Common myeloid progenitor, CD34-positive (primary cell): ENCODE data around the gene DCAF10.
A peak's percentile ranks its signal among the peaks of the same experiment; 100 is the strongest.

Experiments used
- CTCF ChIA-PET: fragments of 350-600 bp; sonication (Branson Sonifier 250); formaldehyde crosslinking; loops from one replicate; lab custom pipeline; 2021; ENCODE audit warnings: antibody characterized with exemption; lab: Charles Lee
- POLR2A ChIA-PET: fragments of 350-600 bp; sonication (Branson Sonifier 250); formaldehyde crosslinking; loops from one replicate; lab custom pipeline; 2021; ENCODE audit warnings: antibody characterized with exemption; lab: Charles Lee
- DNase-seq, 3 donors: peaks; one replicate each; pipeline versions ENCODE4 v3.0.0 to v3.0.0-alpha.2; 2013
- H3K27ac ChIP-seq, 2 experiments: 1 replicate in 1 of 2; 2 replicates in 1 of 2; pipeline ENCODE4 v1.7.0; 2013; ENCODE audit warnings: inconsistent platforms in 2 of 2, low read length in 2 of 2, mild to moderate bottlenecking in 2 of 2, low read depth in 1 of 2, moderate library complexity in 1 of 2; ENCODE audit not compliant: severe bottlenecking in 2 of 2, insufficient read depth in 1 of 2, poor library complexity in 1 of 2
- H3K27me3 ChIP-seq, 5 experiments: replicated peaks in 2 of 5; 1 replicate in 3 of 5; 2 replicates in 2 of 5; pipeline versions ENCODE4 v1.6.1 to v1.7.0; 2013; ENCODE audit warnings: low read length in 4 of 5, mild to moderate bottlenecking in 2 of 5, moderate library complexity in 2 of 5, inconsistent platforms in 1 of 5; ENCODE audit not compliant: insufficient read depth in 5 of 5, control insufficient read depth in 4 of 5
- H3K36me3 ChIP-seq, 4 experiments: 1 replicate in 2 of 4; 2 replicates in 2 of 4; pipeline versions ENCODE4 v1.6.1 to v1.7.0; 2013; ENCODE audit warnings: low read length in 3 of 4, control low read depth in 1 of 4, mild to moderate bottlenecking in 1 of 4; ENCODE audit not compliant: control insufficient read depth in 4 of 4, insufficient read depth in 4 of 4
- H3K4me1 ChIP-seq, 4 experiments: 1 replicate in 3 of 4; 2 replicates in 1 of 4; pipeline versions ENCODE4 v1.6.1 to v1.7.1; 2013; ENCODE audit warnings: low read length in 3 of 4, mild to moderate bottlenecking in 3 of 4, control low read depth in 1 of 4, inconsistent platforms in 1 of 4, moderate library complexity in 1 of 4; ENCODE audit not compliant: control insufficient read depth in 4 of 4, insufficient read depth in 4 of 4; ENCODE audit errors: control extremely low read depth in 1 of 4
- H3K4me3 ChIP-seq, 7 experiments: 1 replicate in 4 of 7; 2 replicates in 3 of 7; pipeline versions ENCODE4 v1.5.1 to v1.7.0; 2013; ENCODE audit warnings: mild to moderate bottlenecking in 7 of 7, low read length in 6 of 7, moderate library complexity in 6 of 7, inconsistent platforms in 2 of 7, low read depth in 2 of 7, control low read depth in 1 of 7; ENCODE audit not compliant: insufficient read depth in 4 of 7, control insufficient read depth in 1 of 7; ENCODE audit errors: extremely low read depth in 1 of 7
- H3K9me3 ChIP-seq, 5 experiments: 1 replicate in 4 of 5; 2 replicates in 1 of 5; pipeline versions ENCODE4 v1.6.1 to v1.7.1; 2013; ENCODE audit warnings: low read length in 4 of 5, mild to moderate bottlenecking in 2 of 5, inconsistent platforms in 1 of 5, low read depth in 1 of 5, moderate library complexity in 1 of 5; ENCODE audit not compliant: control insufficient read depth in 4 of 5, insufficient read depth in 2 of 5; ENCODE audit errors: control extremely low read depth in 1 of 5
- WGBS: methylation state at CpG from one replicate; pipeline ENCODE4 v1.1.5; 2013; ENCODE audit not compliant: insufficient coverage; 5-methylcytosine and 5-hydroxymethylcytosine counted together

The DCAF10 gene

DNA sequence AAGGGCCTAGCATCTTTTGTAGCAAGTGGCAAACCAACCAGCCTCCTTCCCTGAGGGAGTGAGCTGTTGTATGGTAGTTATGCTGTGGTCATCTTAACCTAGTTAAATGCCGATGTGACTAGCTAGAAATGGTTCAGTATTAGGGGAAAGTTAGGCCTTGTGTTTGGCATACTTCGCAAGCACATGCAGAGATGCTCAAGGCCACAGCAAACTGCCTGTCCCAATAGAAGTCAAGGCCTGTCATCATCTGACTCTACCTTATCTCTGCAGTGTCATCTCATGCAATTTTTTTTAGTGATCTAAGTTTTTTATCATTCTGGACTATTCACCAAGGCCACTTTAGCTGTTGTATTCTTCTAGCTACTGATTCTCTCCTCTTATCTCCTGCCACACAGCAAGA is 10.5 kb upstream of the DCAF10 start:
- DNase-seq: no peak
- H3K36me3 ChIP-seq: no peaks in the 10 kb centered on the region
- ChIA-PET CTCF (no interaction called here), POLR2A (no interaction called here)
- no peaks in the 10 kb centered on the region for H3K9me3 ChIP-seq
- no peak overlapping the region for H3K4me3 ChIP-seq
- H3K27ac ChIP-seq: no peak overlapping the region
- H3K4me1 ChIP-seq: peaks cover 0 to 7% (median 6%) of the 10 kb centered on the region in 4 experiments
- peaks cover 0 to 2% (median 0%) of the 10 kb centered on the region in 5 experiments for H3K27me3 ChIP-seq
- WGBS: 100% methylated on average over 1 of the region's 2 CpGs

DNA sequence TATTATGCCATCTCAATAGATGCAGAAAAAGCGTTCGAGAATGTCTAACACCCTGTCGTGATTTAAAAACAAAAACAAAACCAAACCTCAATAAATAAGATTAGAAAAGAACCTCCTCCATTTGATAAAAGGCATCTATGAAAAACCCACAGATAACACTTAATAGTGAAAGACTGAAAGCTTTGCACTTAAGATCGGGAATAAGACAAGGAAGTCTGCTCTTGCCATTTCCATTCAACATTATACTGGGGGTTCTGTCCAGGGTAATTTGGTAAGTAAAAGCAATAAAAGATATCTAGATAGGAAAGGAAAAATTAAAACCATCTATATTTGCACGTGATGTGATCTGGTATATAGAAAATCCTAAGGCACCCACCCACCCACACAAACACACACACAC is 8.5 kb upstream of the DCAF10 start:
- H3K4me3 ChIP-seq: no peak overlapping the region
- POLR2A ChIA-PET: no interaction called here
- no peak for DNase-seq
- H3K27me3 ChIP-seq: peaks cover 0 to 2% (median 0%) of the 10 kb centered on the region in 5 experiments
- WGBS: no CpG with 5 or more reads among the region's 5 CpGs
- no peaks in the 10 kb centered on the region for H3K9me3 ChIP-seq
- CTCF ChIA-PET: no interaction called here
- H3K27ac ChIP-seq: no peak overlapping the region
- H3K4me1 ChIP-seq: peaks cover 0 to 6% (median 3%) of the 10 kb centered on the region in 4 experiments
- H3K36me3 ChIP-seq: no peaks in the 10 kb centered on the region

DNA sequence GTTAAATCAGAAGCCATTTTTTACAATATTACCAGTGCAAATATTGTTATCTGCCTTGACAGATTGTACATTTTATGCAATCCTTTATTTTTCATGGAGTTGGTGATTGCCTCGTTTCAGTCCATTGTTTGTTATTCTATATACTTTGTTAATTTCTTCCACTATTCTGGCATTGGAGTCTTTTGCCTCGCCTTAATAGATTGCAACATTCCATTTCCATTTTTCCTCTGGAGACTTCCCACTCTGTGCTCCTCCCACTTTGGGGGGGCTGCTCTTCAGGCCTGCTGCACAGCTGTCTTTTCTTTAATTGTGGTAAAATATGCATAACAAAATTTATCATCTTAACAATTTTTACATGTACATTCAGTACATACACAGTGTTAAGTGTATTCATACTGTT is 4.4 kb upstream of the DCAF10 start:
- no CpG with 5 or more reads among the region's 2 CpGs for WGBS
- Histone ChIP-seq H3K4me3 (no peak overlapping the region), H3K27ac (no peak overlapping the region), H3K36me3 (no peaks in the 10 kb centered on the region), H3K27me3 (no peaks in the 10 kb centered on the region), H3K4me1 (peaks cover under 1 to 12% (median 6%) of the 10 kb centered on the region in 4 experiments), H3K9me3 (no peaks in the 10 kb centered on the region)
- no peak for DNase-seq
- ChIA-PET POLR2A (no interaction called here), CTCF (interaction anchor here (1.5 to 1.6 kb wide), 2 partner anchors 12 to 17 kb away, joined by 3 to 5 read pairs; partner anchors contain the start of gene EXOSC3)

DNA sequence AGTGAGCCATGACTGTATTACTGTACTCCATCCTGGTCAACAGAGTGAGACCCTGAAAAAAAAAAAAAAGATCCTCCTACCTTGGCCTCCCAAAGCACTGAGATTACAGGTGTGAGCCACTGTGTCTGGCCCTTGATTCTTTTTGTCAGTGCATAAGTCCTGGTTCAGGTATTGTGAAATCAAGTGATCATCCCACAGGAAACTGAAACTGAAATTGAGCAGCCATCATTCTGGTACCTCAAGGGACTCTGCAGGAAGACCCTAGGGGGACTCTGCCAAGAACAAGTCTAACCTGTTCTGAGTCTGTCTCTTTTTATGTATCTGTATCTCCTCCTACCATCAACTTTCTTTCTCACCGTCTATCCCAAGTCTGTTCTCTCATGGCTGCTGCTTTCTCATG is 1.9 kb upstream of the DCAF10 start:
- H3K9me3 ChIP-seq: no peaks in the 10 kb centered on the region
- POLR2A ChIA-PET: no interaction called here
- H3K27ac ChIP-seq: no peak overlapping the region
- H3K4me1 ChIP-seq: peaks cover 15 to 29% (median 21%) of the 10 kb centered on the region in 4 experiments
- CTCF ChIA-PET: no interaction called here
- no peaks in the 10 kb centered on the region for H3K27me3 ChIP-seq
- no peak overlapping the region for H3K4me3 ChIP-seq
- no peak for DNase-seq
- no peaks in the 10 kb centered on the region for H3K36me3 ChIP-seq
- 90% methylated on average over 1 of the region's 1 CpG for WGBS

DNA sequence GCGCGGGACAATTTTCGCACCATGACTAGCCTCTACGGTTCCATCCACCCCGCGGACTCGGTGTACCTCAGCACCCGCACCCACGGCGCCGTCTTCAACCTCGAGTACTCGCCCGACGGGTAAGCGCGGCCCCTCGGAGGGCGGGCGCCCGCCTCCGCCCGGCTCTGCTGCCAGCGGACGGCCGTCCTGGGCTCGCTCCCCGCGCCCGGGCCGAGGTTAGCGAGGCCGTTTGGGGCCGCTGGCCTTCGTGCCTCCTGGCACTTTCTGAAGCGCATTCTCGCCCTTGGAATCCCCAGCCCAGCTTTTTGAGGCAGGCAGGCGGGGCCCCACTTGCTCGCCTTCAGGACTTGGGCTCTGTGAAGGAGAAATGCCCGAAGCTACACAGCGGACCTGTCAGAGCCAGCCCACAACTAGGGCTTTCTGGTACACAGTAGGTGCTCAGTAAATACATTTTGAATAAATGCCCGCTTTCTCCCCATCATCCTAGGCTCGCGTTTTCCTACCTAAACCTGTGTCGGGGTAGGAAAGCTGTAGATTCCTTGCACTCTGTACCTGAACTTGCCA is 772 bp downstream of the DCAF10 start:
- peaks cover 0 to under 1% (median 0%) of the 10 kb centered on the region in 4 experiments for H3K36me3 ChIP-seq
- no peaks in the 10 kb centered on the region for H3K27me3 ChIP-seq
- no peaks in the 10 kb centered on the region for H3K9me3 ChIP-seq
- peak overlapping the region; percentile 71 to 98 (median 89) for H3K4me3 ChIP-seq
- DNase-seq: peak in 2 of 3 donors; percentile 11 to 17
- peaks cover 15 to 23% (median 18%) of the 10 kb centered on the region in 4 experiments for H3K4me1 ChIP-seq
- WGBS: 3% methylated on average over 38 of the region's 45 CpGs
- ChIA-PET CTCF (interaction anchor here (0.9 to 1.5 kb wide), 2 partner anchors 16 to 25 kb away, joined by 3 to 4 read pairs; partner anchors contain the start of gene EXOSC3), POLR2A (interaction anchor here (1.4 kb wide), 1 partner anchor 17 kb away, joined by 7 read pairs; the partner anchor contains the start of gene EXOSC3)
- H3K27ac ChIP-seq: peak overlapping the region; percentile 70 to 87

DNA sequence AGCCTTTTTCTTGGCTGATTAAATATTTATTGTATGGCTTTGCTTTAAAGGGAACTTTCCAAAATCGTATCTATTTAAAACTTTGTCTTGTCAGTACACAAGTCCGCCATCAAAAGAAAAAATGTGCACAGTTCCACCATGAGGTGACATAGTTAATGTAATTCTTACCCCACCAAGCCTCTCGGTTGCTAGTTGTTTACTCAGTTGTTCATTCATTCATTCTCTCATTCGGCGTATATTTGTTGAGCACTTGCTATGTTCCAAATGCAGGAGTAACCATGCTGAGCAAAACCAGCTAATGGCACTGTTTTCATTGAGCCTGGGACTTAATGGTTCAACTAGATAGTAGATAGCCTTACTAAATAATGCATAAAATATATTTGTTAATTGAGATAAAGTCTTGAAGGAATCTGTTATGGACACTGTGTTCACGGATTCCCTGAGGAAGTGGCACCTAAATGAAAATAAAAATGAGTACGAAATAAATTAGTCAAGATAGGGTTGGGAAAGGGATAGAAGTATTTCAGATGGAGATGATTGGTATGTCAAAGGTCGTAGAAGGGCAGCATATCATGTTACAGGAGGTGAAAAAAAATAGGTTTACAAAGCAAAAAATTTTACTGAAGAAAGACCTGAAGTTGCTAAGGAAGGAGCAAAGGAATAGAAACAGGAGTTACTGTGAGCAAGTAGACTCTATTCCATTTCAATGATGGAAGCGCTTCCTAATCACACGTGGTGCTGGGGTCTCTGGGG is 1.5 kb downstream of the DCAF10 start:
- Histone ChIP-seq H3K9me3 (no peaks in the 10 kb centered on the region), H3K27ac (peak overlapping the region in 1 of 2 experiments; percentile 87), H3K4me3 (peak overlapping the region in 6 of 7 experiments; percentile 82 to 98 (median 90)), H3K27me3 (no peaks in the 10 kb centered on the region), H3K36me3 (peaks cover 0 to 3% (median 0%) of the 10 kb centered on the region in 4 experiments), H3K4me1 (peaks cover 15 to 22% (median 18%) of the 10 kb centered on the region in 4 experiments)
- 94% methylated on average over 9 of the region's 10 CpGs for WGBS
- DNase-seq: peak in 1 of 3 donors; percentile 9
- CTCF ChIA-PET: no interaction called here
- POLR2A ChIA-PET: no interaction called here

DNA sequence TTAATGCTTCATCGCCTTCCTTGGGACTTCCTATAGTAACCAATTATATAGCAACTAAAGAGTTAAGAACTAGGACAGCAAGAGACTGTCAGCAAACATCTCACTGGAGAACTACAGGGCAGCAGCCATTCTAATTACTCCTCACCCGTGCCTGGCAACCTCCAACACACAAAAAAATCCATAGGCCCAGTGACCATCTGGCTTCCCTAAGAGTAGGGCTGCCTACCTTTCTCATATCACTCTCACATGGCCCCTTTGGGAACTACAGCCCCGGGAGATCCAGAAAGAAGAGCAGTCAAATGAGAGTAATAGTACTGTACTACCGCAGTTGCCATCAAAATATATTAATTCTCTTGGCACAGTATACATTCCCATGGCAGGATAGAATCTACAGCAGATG is 5.7 kb downstream of the DCAF10 start:
- no peak overlapping the region for H3K4me3 ChIP-seq
- H3K27me3 ChIP-seq: no peaks in the 10 kb centered on the region
- H3K36me3 ChIP-seq: peaks cover 0 to 6% (median 2%) of the 10 kb centered on the region in 4 experiments
- H3K9me3 ChIP-seq: peaks cover 0 to 3% (median 0%) of the 10 kb centered on the region in 5 experiments
- peaks cover 13 to 17% (median 15%) of the 10 kb centered on the region in 4 experiments for H3K4me1 ChIP-seq
- ChIA-PET POLR2A (no interaction called here), CTCF (interaction anchor here (1.8 kb wide), 1 partner anchor 13 kb away, joined by 7 read pairs; no protein-coding TSS in a partner anchor)
- no peak for DNase-seq
- WGBS: no CpG with 5 or more reads among the region's 4 CpGs
- H3K27ac ChIP-seq: no peak overlapping the region
